GM19395 (cell line): ENCODE measurements around the gene HS6ST3.
"Not testable (repeated sequence)": the region's sequence is repeated elsewhere in the genome, so short reads cannot be mapped to it uniquely, and the experiment has no call there.

Experiments
- ATAC-seq: cut with Tn5 transposase; IDR thresholded peaks from one replicate; pipeline ENCODE4 v1.9.1; 2021; ENCODE audit warnings: mild to moderate bottlenecking, moderate library complexity; ENCODE audit not compliant: unreplicated experiment

The HS6ST3 gene

GRCh38 chr13:96089749-96090239 is at the start of gene HS6ST3:
Gene HS6ST3, plus strand, starts transcription at chr13:96090107.
- ATAC-seq, result peak; percentile 46

- no peak for ATAC-seq
Measured at GRCh38 chr13:96041326-96042110, 48.4 kb upstream of the HS6ST3 start.

GRCh38 chr13:96044238-96044637 is 45.7 kb upstream of the HS6ST3 start:
- peak; percentile 61 for ATAC-seq

GRCh38 chr13:96046449-96047126 is 43.3 kb upstream of the HS6ST3 start:
- not testable (repeated sequence) for ATAC-seq

- ATAC-seq, result not testable (repeated sequence)
Measured at GRCh38 chr13:96050955-96051354, 39.0 kb upstream of the HS6ST3 start.

- ATAC-seq, result not testable (repeated sequence)
Measured at GRCh38 chr13:96051491-96051890, 38.4 kb upstream of the HS6ST3 start.

GRCh38 chr13:96051946-96052345 is 38.0 kb upstream of the HS6ST3 start:
- ATAC-seq, result not testable (repeated sequence)

- ATAC-seq, result peak; percentile 74
Measured at GRCh38 chr13:96052656-96053002, 37.3 kb upstream of the HS6ST3 start.

- peak; percentile 94 for ATAC-seq
Measured at GRCh38 chr13:96053003-96053703, 36.8 kb upstream of the HS6ST3 start, which contains the start of gene UGGT2. Gene UGGT2, minus strand, starts transcription at chr13:96053401. Its CDS starts 89 bp downstream, at chr13:96053312.

GRCh38 chr13:96065849-96066248 is 24.1 kb upstream of the HS6ST3 start:
- no peak for ATAC-seq

GRCh38 chr13:96068729-96069128 is 21.2 kb upstream of the HS6ST3 start:
- no peak for ATAC-seq

- no peak for ATAC-seq
Measured at GRCh38 chr13:96071504-96071903, 18.4 kb upstream of the HS6ST3 start.

- no peak for ATAC-seq
Measured at GRCh38 chr13:96072392-96072791, 17.5 kb upstream of the HS6ST3 start.

GRCh38 chr13:96075953-96076543 is 13.9 kb upstream of the HS6ST3 start:
- ATAC-seq, result peak; percentile 66

GRCh38 chr13:96080676-96081075 is 9.2 kb upstream of the HS6ST3 start:
- no peak for ATAC-seq

GRCh38 chr13:96081888-96082287 is 8.0 kb upstream of the HS6ST3 start:
- no peak for ATAC-seq

- ATAC-seq, result no peak
Measured at GRCh38 chr13:96082640-96083039, 7.3 kb upstream of the HS6ST3 start.

GRCh38 chr13:96086736-96087135 is 3.2 kb upstream of the HS6ST3 start:
- no peak for ATAC-seq

- ATAC-seq, result no peak
Measured at GRCh38 chr13:96089139-96089538, 768 bp upstream of the HS6ST3 start.

- peak; percentile 50 for ATAC-seq
Measured at GRCh38 chr13:96090240-96091101, 564 bp downstream of the HS6ST3 start.
